AML-193 (cell line): ENCODE results near the gene CENPP.
A peak's percentile ranks its signal among the peaks of the same experiment; 100 is the strongest.

Experiments used
- DNase-seq, 2 experiments: peaks; one replicate each; lab custom pipeline; 2025; lab: John Stamatoyannopoulos, UW

The CENPP gene

DNA sequence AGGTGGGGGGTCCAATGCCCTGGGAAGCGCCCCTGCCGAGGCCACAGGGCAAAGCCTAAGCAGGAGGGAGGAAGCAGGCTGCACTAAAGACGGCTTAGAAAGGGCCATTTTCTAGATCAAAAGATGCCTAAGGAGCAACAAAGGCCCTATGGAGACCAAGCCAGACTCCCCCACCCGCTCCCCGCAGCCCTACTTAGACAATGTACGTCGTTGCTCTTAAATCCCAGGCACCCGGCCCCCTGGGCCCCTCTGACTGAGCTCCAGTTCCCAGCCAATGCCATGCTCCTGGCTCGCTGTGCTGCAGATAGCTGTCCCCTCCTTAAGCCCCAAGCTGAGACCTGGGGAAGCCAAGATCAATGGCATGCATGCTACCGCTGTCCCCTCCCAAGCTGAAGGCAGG lies 333.8 kb downstream of the CENPP start:
- DNase-seq: no peak

DNA sequence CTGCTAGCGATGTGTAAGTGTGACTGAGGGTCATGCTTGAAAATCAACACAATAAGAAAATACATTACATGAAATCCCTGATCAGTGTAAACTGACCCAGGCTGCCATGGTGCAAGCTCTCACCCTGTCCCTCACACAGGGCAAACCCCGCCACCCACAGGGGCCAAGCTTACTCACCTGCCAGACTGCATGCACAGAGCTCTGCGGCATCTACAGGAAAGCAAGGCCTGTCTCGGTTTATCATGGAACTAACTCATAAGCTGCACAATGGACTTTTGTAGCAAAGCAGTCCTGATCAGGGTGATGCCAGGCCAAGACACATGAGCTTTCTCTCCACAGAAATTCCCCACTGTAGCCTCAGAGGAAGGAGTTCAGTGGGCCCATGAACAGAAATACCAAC lies 334.5 kb downstream of the CENPP start:
- DNase-seq: no peak

GRCh38 chr9:92661127-92661526 lies 335.4 kb downstream of the CENPP start:
- DNase-seq: no peak

DNA sequence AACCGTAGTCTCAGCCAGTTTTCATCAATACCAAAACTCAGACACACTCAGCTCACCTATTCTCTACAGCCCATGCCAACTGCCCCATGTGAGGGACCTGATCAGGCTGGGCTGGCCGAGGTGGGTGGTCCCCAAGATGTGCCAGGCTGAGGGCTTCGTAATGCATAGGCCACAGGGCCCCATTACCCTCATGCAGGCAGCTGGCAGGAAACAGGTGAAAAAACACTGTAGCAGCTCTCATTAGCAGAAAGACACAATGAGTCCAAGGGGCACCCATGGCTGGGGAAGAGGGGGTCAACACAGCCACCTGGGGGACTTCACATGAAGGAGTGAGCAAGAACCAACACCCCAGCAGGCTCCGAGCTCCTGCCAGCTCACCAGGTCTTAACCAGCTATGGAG lies 336.0 kb downstream of the CENPP start:
- DNase-seq: no peak

- DNase-seq: no peak
These were observed 337.4 kb downstream of the CENPP start for GRCh38 chr9:92663126-92663525.

DNA sequence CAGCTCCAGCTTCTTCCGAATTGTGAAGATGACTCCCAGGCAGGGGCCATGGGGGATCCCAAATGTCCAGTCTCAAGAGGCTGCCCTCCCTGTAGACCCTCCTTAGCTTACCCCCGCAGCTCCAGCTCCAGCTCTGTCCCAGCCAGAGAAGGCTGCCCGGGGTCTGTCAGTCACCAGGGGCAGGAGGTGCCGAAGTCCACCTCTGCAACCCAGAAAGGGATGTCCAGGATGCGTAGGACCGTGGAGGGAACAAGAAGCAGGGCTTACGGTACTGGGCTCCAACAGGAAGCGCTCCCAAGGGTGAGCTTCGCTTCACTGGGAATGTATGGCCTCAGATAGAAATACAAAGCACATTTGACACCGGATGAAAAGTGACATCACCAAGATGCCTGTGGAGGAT lies 338.2 kb downstream of the CENPP start:
- DNase-seq: no peak

DNA sequence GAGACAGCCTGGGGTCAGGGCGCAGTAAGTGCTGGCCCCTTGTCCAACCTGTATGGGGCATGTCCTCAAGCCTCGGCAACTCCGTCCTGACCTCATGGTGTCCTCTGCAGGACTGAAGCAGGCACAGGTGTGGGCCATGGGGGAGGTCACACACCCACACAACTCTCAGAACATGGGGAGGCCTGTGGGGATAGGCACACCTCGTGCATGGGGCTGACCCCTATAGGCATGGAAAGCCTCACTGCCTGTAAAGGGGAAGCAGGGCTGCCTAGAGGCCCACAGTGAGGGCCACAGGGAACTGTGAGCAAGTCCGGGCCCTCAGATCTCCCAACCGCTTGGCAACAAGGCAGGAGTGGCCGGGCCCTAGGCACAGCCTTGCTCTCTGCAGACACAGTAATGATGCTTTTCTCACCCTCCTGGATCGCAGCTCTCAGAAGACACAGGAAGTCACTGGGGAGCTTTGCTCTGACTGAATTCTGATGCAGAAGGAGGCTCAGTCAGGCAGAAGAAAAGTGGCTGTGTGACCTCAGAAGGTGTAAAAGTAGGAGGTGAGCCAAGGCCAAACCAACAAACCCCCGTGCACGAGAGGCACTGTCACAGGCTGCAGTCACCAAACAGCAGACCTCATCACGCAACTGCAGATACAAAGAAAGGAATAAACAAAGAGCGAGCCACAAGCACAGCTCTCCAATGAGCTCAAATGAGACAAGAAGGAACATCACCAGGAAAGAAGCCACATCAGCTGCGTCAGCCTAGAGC lies 338.8 kb downstream of the CENPP start:
- no peak for DNase-seq

GRCh38 chr9:92665836-92666235 lies 340.1 kb downstream of the CENPP start:
- DNase-seq: no peak

GRCh38 chr9:92666236-92666635 lies 340.5 kb downstream of the CENPP start:
- DNase-seq: no peak

- no peak for DNase-seq
These were observed 341.3 kb downstream of the CENPP start for GRCh38 chr9:92666912-92667532.

DNA sequence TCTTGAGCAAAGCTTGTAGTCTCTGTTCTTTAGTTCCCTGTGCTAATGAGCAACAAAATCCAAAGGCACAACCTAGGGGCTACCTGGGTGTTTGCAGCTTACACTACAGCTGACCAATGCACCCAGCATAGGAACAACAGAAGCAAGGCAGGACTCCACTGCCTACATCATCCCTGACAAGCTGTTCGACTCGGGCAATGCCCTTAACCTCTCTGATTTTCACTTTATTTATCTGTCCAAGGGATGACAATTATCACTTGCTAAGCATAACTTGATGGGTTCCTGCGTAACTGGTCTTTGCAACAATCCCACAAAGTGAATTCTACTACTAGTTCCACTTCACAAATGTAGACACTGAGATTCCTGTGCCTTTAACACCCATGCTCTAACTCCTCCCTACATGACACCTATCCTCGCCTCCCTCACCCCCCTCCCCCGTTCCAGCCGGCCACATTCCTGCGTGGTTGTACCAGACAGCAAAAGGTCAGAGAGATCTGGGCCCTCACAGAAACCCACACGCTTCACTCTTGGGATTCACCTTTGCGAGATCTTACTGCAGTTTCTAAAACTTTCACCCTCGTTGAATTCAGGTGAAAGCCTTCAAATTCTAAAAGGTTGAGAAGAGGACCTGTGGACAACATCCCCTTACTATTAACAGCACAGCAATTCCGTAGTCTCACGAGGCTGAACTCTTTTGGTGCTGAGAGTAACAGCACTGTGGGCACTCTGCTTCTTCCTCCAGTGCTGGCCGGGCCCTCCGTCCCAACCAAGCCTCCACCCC lies 343.2 kb downstream of the CENPP start:
- DNase-seq: peak in 1 of 2 experiments; percentile 8

GRCh38 chr9:92669527-92669889 lies 343.8 kb downstream of the CENPP start:
- no peak for DNase-seq
